Stimulated activated CD8-positive, alpha-beta memory T cell treated with anti-CD3 and anti-CD28 coated beads, Interleukin-7, amount 100 ng/mL, for 4 hours (primary cell): Measurements from ENCODE around the gene MEG3.

ENCODE experiments used
- DNase-seq, 2 donors: peaks; one replicate each; pipeline ENCODE4 v3.0.0-alpha.2; 2020; ENCODE audit warnings: low read depth in 2 of 2

The MEG3 gene

GRCh38 chr14:100864960-100865681, 39.2 kb downstream of the MEG3 start:
- DNase-seq = no peak

- DNase-seq = no peak
Observed at GRCh38 chr14:100865682-100866591, 40.0 kb downstream of the MEG3 start.

- no peak for DNase-seq
Observed at GRCh38 chr14:100866666-100867630, 41.0 kb downstream of the MEG3 start.

- DNase-seq = no peak
Observed at GRCh38 chr14:100867631-100868315, 41.9 kb downstream of the MEG3 start.

GRCh38 chr14:100868621-100869370, 42.9 kb downstream of the MEG3 start:
- DNase-seq = no peak

DNA sequence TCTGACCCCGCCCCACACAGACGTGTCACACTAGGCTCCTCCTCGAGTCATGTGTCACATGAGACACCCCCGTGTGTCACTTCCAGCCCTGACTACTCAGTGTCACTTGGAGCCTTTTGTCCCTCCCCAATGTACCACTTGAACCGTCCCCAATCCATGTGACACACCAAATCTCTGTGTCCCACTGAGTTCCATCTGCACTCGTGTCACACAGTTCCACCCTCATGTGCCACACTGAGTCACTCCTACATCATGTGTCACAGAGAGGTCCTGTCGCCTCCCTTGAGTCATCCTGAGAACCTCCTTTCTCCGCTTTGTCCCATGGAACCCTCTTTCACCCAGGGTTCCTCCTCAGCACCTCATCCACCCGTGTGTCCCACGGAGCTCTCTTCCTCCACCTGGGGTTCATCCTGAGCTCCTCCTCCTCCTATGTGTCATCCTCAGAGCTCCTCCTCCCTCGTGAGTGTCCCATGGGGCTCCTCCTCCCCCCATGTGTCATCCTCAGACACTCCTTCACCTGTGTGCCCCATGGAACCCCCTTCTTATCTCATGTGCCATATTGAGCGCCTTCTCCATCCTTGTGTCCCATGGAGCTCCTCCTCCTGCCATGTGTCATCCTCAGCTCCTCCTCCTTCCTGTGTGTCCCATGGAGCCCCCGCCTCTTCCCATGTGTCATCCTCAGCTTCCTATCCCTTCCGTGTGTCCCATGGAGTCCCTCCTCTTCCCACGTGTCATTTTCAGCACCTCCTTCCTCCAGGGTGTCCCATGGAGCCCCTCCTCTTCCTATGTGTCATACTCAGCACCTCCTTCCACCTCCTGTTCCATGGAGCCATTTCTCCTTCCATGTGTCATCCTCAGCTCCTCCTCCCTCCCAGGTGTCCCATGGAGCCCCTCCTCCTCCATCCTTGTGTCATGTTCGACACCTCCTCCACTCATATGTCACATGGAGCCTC, 45.6 kb downstream of the MEG3 start:
- no peak for DNase-seq

- no peak for DNase-seq
Observed at GRCh38 chr14:100872259-100873095, 46.6 kb downstream of the MEG3 start.

DNA sequence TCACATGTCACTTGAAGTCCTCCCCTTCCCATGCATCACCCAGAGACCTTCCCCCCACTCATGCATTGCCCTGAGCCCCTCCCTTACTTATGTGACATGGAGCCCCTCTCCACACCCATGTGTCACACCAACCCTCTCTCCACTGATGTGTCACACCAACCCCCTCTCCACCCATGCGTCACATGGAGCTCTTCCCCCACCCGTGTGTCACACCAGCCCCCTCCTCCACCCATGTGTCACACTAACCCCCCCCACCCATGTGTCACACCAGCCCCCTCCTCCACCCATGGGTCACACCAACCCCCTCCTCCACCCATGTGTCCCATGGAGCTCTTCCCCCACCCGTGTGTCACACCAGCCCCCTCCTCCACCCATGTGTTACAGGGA, 47.2 kb downstream of the MEG3 start:
- DNase-seq = no peak

GRCh38 chr14:100874051-100874410, 48.1 kb downstream of the MEG3 start:
- DNase-seq = no peak

- no peak for DNase-seq
Observed at GRCh38 chr14:100874411-100875091, 48.6 kb downstream of the MEG3 start.

- DNase-seq = no peak
Observed at GRCh38 chr14:100875126-100875525, 49.2 kb downstream of the MEG3 start.

GRCh38 chr14:100875861-100876590, 50.1 kb downstream of the MEG3 start:
- no peak for DNase-seq

- no peak for DNase-seq
Observed at GRCh38 chr14:100878271-100879146, 52.6 kb downstream of the MEG3 start.

DNA sequence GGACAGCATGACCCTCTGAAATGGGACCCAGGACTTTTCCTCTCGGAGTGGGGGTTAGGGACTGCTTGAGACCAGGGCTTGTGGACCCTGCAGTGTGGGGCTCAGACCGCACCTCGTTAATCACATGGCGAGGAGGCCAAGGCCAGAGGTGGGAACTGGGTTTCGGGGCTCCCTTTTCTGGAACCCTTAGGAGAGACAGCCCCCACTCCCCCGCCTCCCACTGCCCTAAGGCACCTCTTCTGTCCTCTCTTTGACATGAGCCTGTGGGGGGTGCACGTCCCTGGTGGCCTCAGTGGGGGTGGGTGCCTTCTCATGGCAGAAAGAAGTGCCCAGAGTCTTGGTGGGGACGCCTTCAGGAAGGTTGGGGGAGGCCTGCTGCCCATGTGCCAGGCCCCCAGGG, 53.3 kb downstream of the MEG3 start:
- DNase-seq = no peak

GRCh38 chr14:100879782-100880181, 53.9 kb downstream of the MEG3 start:
- DNase-seq = no peak
